HEK293 (cell line): Measurements from ENCODE around the gene NFATC3.

Experiments
- ZNF26 ChIP-seq: fragments of 450-650 bp; formaldehyde crosslinking; IDR thresholded peaks from 2 replicates; pipeline ENCODE4 v1.5.1; 2016; ENCODE audit warnings: missing biosample characterization, missing genetic modification characterization
- ZNF398 ChIP-seq: fragments of 450-650 bp; formaldehyde crosslinking; IDR thresholded peaks from 2 replicates; pipeline ENCODE4 v1.5.1; 2017; ENCODE audit warnings: missing biosample characterization, missing genetic modification characterization
- ZNF654 ChIP-seq: fragments of 450-650 bp; formaldehyde crosslinking; IDR thresholded peaks from 2 replicates; pipeline ENCODE4 v1.5.1; 2016; ENCODE audit warnings: low read depth, missing biosample characterization, missing genetic modification characterization
- ZNF768 ChIP-seq: fragments of 450-650 bp; formaldehyde crosslinking; IDR thresholded peaks from 2 replicates; pipeline ENCODE4 v1.5.1; 2018; ENCODE audit warnings: missing biosample characterization, mild to moderate bottlenecking, missing genetic modification characterization
- ZSCAN5A ChIP-seq: fragments of 450-650 bp; formaldehyde crosslinking; IDR thresholded peaks from 2 replicates; pipeline ENCODE4 v1.5.1; 2016; ENCODE audit warnings: missing biosample characterization, missing genetic modification characterization

GRCh38 chr16:68255712-68256111 is 170.5 kb downstream of the NFATC3 start:
- TF ChIP-seq ZNF398 (tag by site-specific recombination): no peak
- no peak for TF ChIP-seq ZNF654 (tag by site-specific recombination)
- TF ChIP-seq ZSCAN5A (tag by site-specific recombination): no peak
- no peak for TF ChIP-seq ZNF768 (tag by site-specific recombination)
- no peak for TF ChIP-seq ZNF26 (tag by site-specific recombination)
